Measurements from ENCODE around the gene MYH15. TPM values are rescaled to one million over a fixed set of nuclear protein-coding genes. Genes with fewer than 3 reads are reported as not detected.

Gene MYH15
- total RNA-seq, 1 donor from 2014 or later = not detected

DNA sequence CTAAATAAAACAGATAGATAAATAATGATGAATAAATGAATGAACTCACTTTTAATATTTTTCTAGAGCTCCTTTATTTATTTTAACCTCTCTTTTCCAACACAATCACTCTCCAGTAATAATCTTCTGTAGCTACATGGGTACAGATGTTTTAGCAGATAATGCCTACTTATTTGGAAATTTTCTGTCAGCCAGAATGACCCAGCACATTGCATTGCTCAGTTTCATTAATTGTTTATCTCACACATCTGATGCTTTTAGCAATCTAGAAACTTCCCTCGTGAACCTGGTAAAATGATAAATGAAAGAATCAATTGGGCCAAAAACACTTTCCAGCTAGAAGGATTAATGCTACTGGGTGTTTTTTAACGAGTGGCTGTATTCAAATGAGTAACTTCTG lies 14.9 kb upstream of the MYH15 start:
- no peaks in the 10 kb centered on the region for H3K4me1 ChIP-seq
- no peak overlapping the region for H3K4me3 ChIP-seq
- H3K9me3 ChIP-seq = no peaks in the 10 kb centered on the region
- no peaks in the 10 kb centered on the region for H3K27me3 ChIP-seq
- no peaks in the 10 kb centered on the region for H3K36me3 ChIP-seq
- DNase-seq (ENCODE audit: extremely low spot score in 2 of 2) = no peak
- intact Hi-C loops (cut with DNase I) = no loop called here
- no peak for TF ChIP-seq POLR2A (IDR thresholded peaks at IDR 0.05)
- TF ChIP-seq POLR2AphosphoS5 (IDR thresholded peaks at IDR 0.05; ENCODE audit: insufficient read depth in 1 of 2, low read depth in 1 of 2) = no peak
- TF ChIP-seq, protein P1, sequence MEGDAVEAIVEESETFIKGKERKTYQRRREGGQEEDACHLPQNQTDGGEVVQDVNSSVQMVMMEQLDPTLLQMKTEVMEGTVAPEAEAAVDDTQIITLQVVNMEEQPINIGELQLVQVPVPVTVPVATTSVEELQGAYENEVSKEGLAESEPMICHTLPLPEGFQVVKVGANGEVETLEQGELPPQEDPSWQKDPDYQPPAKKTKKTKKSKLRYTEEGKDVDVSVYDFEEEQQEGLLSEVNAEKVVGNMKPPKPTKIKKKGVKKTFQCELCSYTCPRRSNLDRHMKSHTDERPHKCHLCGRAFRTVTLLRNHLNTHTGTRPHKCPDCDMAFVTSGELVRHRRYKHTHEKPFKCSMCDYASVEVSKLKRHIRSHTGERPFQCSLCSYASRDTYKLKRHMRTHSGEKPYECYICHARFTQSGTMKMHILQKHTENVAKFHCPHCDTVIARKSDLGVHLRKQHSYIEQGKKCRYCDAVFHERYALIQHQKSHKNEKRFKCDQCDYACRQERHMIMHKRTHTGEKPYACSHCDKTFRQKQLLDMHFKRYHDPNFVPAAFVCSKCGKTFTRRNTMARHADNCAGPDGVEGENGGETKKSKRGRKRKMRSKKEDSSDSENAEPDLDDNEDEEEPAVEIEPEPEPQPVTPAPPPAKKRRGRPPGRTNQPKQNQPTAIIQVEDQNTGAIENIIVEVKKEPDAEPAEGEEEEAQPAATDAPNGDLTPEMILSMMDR (IDR thresholded peaks at IDR 0.05) = no peak
- H3K27ac ChIP-seq = no peak overlapping the region

DNA sequence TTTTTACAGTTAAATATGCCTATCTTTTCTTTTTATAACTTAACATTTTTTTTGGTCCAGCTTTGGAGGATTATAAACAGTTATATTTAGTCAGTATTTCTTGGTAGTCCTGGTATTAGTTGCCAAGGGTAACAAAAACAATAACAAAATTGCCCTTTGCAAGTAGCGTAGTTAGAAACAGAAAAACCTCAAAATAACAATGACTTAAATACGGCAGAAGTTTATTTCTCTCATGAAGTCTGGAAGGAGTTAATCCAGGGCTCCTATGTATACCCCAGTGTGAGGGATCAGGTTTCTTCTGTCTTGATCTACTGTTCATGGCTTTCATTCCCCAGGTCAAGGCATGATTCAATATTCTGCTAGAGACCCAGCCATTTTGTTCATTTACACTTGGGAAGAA lies 14.1 kb upstream of the MYH15 start:
- H3K36me3 ChIP-seq = no peaks in the 10 kb centered on the region
- intact Hi-C loops (cut with DNase I) = no loop called here
- H3K4me1 ChIP-seq = no peaks in the 10 kb centered on the region
- H3K27ac ChIP-seq = no peak overlapping the region
- TF ChIP-seq POLR2AphosphoS5 (IDR thresholded peaks at IDR 0.05; ENCODE audit: insufficient read depth in 1 of 2, low read depth in 1 of 2) = no peak
- TF ChIP-seq, protein P1 (IDR thresholded peaks at IDR 0.05) = no peak
- no peak for TF ChIP-seq POLR2A (IDR thresholded peaks at IDR 0.05)
- H3K27me3 ChIP-seq = no peaks in the 10 kb centered on the region
- no peak for DNase-seq (ENCODE audit: extremely low spot score in 2 of 2)
- no peaks in the 10 kb centered on the region for H3K9me3 ChIP-seq
- H3K4me3 ChIP-seq = no peak overlapping the region

DNA sequence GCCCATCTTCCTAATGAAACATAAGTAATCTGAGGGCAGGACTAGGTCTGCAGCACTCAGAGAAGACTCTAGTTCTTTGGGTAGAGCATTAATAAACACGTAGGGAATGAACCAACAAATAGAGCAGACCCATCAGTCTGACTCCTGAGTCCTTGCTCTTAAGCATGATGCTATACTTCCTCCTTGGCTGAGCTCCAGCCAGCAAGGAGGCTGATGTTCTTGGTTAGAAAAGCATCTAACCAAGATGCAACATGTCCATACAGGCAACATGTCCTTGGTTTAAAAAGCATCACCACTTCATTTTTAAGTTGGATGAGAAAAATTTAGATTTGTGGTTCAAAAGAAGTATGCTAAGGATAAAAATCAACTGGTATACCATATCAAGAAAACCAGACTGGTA lies 8.5 kb upstream of the MYH15 start:
- H3K27me3 ChIP-seq = no peaks in the 10 kb centered on the region
- intact Hi-C loops (cut with DNase I) = no loop called here
- no peaks in the 10 kb centered on the region for H3K36me3 ChIP-seq
- H3K4me1 ChIP-seq = no peaks in the 10 kb centered on the region
- no peak overlapping the region for H3K27ac ChIP-seq
- no peak overlapping the region for H3K4me3 ChIP-seq
- TF ChIP-seq POLR2AphosphoS5 (IDR thresholded peaks at IDR 0.05; ENCODE audit: insufficient read depth in 1 of 2, low read depth in 1 of 2) = no peak
- H3K9me3 ChIP-seq = no peaks in the 10 kb centered on the region
- no peak for DNase-seq (ENCODE audit: extremely low spot score in 2 of 2)

DNA sequence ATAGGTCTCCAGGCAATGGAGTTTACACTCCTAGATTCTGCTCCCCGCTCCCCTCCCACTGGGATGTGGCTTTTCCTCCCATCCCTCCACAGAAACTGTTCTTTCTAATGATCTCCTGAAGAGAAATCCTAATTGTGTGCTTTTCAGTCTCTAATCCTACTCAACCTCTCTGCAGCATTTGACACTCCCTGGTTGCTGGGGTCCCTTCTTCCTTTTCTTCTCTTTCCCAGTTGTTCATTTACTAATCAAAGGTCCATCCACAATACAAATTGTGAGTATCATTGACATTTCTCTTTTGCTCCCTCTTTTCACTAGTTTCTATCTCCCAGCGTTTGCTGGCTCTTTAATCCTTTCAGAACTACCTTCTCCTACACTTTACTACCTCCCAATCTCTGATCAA lies 6.5 kb upstream of the MYH15 start:
- H3K4me3 ChIP-seq = no peak overlapping the region
- no peak for TF ChIP-seq POLR2AphosphoS5 (IDR thresholded peaks at IDR 0.05; ENCODE audit: insufficient read depth in 1 of 2, low read depth in 1 of 2)
- TF ChIP-seq POLR2A (IDR thresholded peaks at IDR 0.05) = no peak
- TF ChIP-seq, protein P1 (IDR thresholded peaks at IDR 0.05) = no peak

DNA sequence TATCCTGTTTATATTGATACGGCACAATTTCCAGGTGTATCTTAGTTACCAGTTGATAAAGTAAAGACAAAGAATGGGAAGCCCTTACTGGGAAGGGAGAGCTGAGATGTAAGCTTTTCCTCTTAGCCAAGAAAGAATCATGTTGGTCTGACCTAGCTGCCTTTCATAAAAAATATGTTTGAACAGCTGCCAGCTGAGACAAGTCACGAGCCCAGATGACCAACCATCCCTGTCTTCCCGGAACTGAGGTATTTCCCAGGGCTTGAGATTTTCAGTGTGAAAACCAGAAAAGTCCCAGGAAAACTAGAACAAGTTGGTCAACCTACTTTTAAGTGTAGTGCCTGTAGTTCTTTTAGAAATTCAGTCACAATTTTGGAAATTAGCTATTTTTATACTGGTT lies 3.6 kb upstream of the MYH15 start:
- TF ChIP-seq POLR2A (IDR thresholded peaks at IDR 0.05) = no peak
- no peak for TF ChIP-seq POLR2AphosphoS5 (IDR thresholded peaks at IDR 0.05; ENCODE audit: insufficient read depth in 1 of 2, low read depth in 1 of 2)
- TF ChIP-seq, protein P1 (IDR thresholded peaks at IDR 0.05) = no peak
- intact Hi-C loops (cut with DNase I) = no loop called here
- Histone ChIP-seq H3K27ac (no peak overlapping the region), H3K27me3 (no peaks in the 10 kb centered on the region), H3K36me3 (no peaks in the 10 kb centered on the region), H3K9me3 (no peaks in the 10 kb centered on the region), H3K4me3 (no peak overlapping the region), H3K4me1 (peaks cover 6% of the 10 kb centered on the region)
- no peak for DNase-seq (ENCODE audit: extremely low spot score in 2 of 2)

More for the DNA sequence above, 6.5 kb upstream of the MYH15 start:
- no peak for DNase-seq (ENCODE audit: extremely low spot score in 2 of 2)
- H3K36me3 ChIP-seq = no peaks in the 10 kb centered on the region
- intact Hi-C loops (cut with DNase I) = no loop called here
- H3K27ac ChIP-seq = no peak overlapping the region
- H3K4me1 ChIP-seq = peaks cover 3% of the 10 kb centered on the region
- H3K9me3 ChIP-seq = no peaks in the 10 kb centered on the region
- H3K27me3 ChIP-seq = no peaks in the 10 kb centered on the region

DNA sequence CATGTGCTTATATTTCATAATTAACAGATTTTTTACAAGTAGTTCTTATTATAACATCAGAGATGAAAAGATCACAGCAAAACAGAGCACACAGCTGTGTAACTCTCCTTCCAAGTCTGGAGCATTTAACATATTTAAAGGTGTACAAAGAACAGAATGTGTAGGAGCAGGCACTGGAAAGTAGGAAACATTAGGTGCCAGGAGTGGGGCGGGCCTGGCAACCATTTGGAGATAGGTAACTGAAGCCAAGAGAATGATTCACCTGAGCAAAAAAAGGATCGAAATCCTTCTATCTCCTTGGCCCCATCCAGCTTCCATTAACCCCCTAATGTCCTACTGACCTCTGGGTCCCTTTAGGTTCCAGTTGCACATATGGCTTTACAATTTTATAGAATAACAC lies 2.3 kb upstream of the MYH15 start:
- H3K27ac ChIP-seq = no peak overlapping the region
- H3K4me1 ChIP-seq = peaks cover 6% of the 10 kb centered on the region
- H3K27me3 ChIP-seq = no peaks in the 10 kb centered on the region
- H3K36me3 ChIP-seq = no peaks in the 10 kb centered on the region
- no peaks in the 10 kb centered on the region for H3K9me3 ChIP-seq
- TF ChIP-seq POLR2A (IDR thresholded peaks at IDR 0.05) = no peak
- no peak for TF ChIP-seq POLR2AphosphoS5 (IDR thresholded peaks at IDR 0.05; ENCODE audit: insufficient read depth in 1 of 2, low read depth in 1 of 2)
- TF ChIP-seq, protein P1 (IDR thresholded peaks at IDR 0.05) = no peak
- intact Hi-C loops (cut with DNase I) = no loop called here
- no peak for DNase-seq (ENCODE audit: extremely low spot score in 2 of 2)
- H3K4me3 ChIP-seq = no peak overlapping the region

Data from vagina (tissue), 2 donors.